ENCODE data around the gene TNXB. TPM values are rescaled to one million over a fixed set of nuclear protein-coding genes. Genes with fewer than 3 reads are reported as not detected.
A peak's percentile ranks its signal among the peaks of the same experiment; 100 is the strongest.

Gene TNXB
- total RNA-seq, 1 experiment from 2014 or later: 3.0 TPM

- intact Hi-C loops (cut with micrococcal nuclease): no loop called here
- Mint-ChIP-seq H3K27me3 (ENCODE audit: insufficient read depth, unreplicated experiment) (no peaks in the 10 kb centered on the region), H3K4me3 (ENCODE audit: unreplicated experiment) (peak within 1 kb of the TSS; percentile 99), H3K36me3 (ENCODE audit: insufficient read depth, unreplicated experiment) (peaks cover 44% of the 10 kb centered on the region), H3K27ac (ENCODE audit: low read depth, unreplicated experiment) (peak within 1 kb of the TSS; percentile 96), H3K4me1 (ENCODE audit: insufficient read depth, unreplicated experiment) (peaks cover 26% of the 10 kb centered on the region), H3K9me3 (ENCODE audit: unreplicated experiment) (no peaks in the 10 kb centered on the region)
- BruUV-seq (replicated peaks): TSS peak; percentile 29
- CTCF ChIA-PET: interaction anchor here (0.6 to 2.0 kb wide), 4 partner anchors 9 to 80 kb away, joined by 3 to 9 read pairs (median 7); no protein-coding TSS in a partner anchor
- DNase-seq (ENCODE audit: unreplicated experiment): peak; percentile 99
- POLR2A ChIA-PET: interaction anchor here (0.5 to 5.1 kb wide), 25 partner anchors 10 to 1196 kb away, joined by 3 to 100 read pairs (median 4); partner anchors contain the start of genes AGPAT1, BAG6, DXO and NEU1
- TF ChIP-seq CTCF (IDR thresholded peaks at IDR 0.05; ENCODE audit: unreplicated experiment): no peak
Observed at GRCh38 chr6:32127717-32128592, 18.8 kb upstream of the TNXB start, which contains the start of gene ATF6B. Gene ATF6B, minus strand, starts transcription at chr6:32128246. Its CDS starts 39 bp downstream, at chr6:32128207.

GRCh38 chr6:32127409-32127716, 18.2 kb upstream of the TNXB start:
- intact Hi-C loops (cut with micrococcal nuclease): no loop called here
- no TSS peak for BruUV-seq (replicated peaks)
- no peaks in the 10 kb centered on the region for H3K9me3 Mint-ChIP-seq (ENCODE audit: unreplicated experiment)
- H3K36me3 Mint-ChIP-seq (ENCODE audit: insufficient read depth, unreplicated experiment): peaks cover 48% of the 10 kb centered on the region
- H3K27ac Mint-ChIP-seq (ENCODE audit: low read depth, unreplicated experiment): peak overlapping the region; percentile 96
- peak overlapping the region; percentile 99 for H3K4me3 Mint-ChIP-seq (ENCODE audit: unreplicated experiment)
- ChIA-PET POLR2A (interaction anchor here (0.5 to 5.1 kb wide), 13 partner anchors 10 to 666 kb away, joined by 3 to 100 read pairs (median 6); partner anchors contain the start of genes AGPAT1, BAG6, DXO and PBX2), CTCF (interaction anchor here (0.6 to 2.0 kb wide), 4 partner anchors 9 to 165 kb away, joined by 4 to 9 read pairs (median 6); no protein-coding TSS in a partner anchor)
- no peaks in the 10 kb centered on the region for H3K27me3 Mint-ChIP-seq (ENCODE audit: insufficient read depth, unreplicated experiment)
- peaks cover 26% of the 10 kb centered on the region for H3K4me1 Mint-ChIP-seq (ENCODE audit: insufficient read depth, unreplicated experiment)
- no peak for TF ChIP-seq CTCF (IDR thresholded peaks at IDR 0.05; ENCODE audit: unreplicated experiment)
- no peak for DNase-seq (ENCODE audit: unreplicated experiment)

- Mint-ChIP-seq H3K9me3 (ENCODE audit: unreplicated experiment) (no peaks in the 10 kb centered on the region), H3K4me1 (ENCODE audit: insufficient read depth, unreplicated experiment) (peaks cover 26% of the 10 kb centered on the region), H3K27ac (ENCODE audit: low read depth, unreplicated experiment) (peak overlapping the region; percentile 96), H3K36me3 (ENCODE audit: insufficient read depth, unreplicated experiment) (peaks cover 53% of the 10 kb centered on the region), H3K27me3 (ENCODE audit: insufficient read depth, unreplicated experiment) (no peaks in the 10 kb centered on the region), H3K4me3 (ENCODE audit: unreplicated experiment) (peak overlapping the region; percentile 99)
- CTCF ChIA-PET: interaction anchor here (0.6 to 2.0 kb wide), 4 partner anchors 8 to 165 kb away, joined by 4 to 9 read pairs (median 6); no protein-coding TSS in a partner anchor
- intact Hi-C loops (cut with micrococcal nuclease): no loop called here
- DNase-seq (ENCODE audit: unreplicated experiment): no peak
- POLR2A ChIA-PET: interaction anchor here (0.9 to 5.1 kb wide), 5 partner anchors 9 to 156 kb away, joined by 6 to 100 read pairs (median 23); partner anchors contain the start of genes AGPAT1, DXO and RNF5
- no peak for TF ChIP-seq CTCF (IDR thresholded peaks at IDR 0.05; ENCODE audit: unreplicated experiment)
- BruUV-seq (replicated peaks): no TSS peak
Observed at GRCh38 chr6:32126880-32127279, 17.7 kb upstream of the TNXB start.

- Mint-ChIP-seq H3K9me3 (ENCODE audit: unreplicated experiment) (no peaks in the 10 kb centered on the region), H3K36me3 (ENCODE audit: insufficient read depth, unreplicated experiment) (peaks cover 78% of the 10 kb centered on the region), H3K4me3 (ENCODE audit: unreplicated experiment) (no peak overlapping the region), H3K27ac (ENCODE audit: low read depth, unreplicated experiment) (peak overlapping the region; percentile 1), H3K4me1 (ENCODE audit: insufficient read depth, unreplicated experiment) (peaks cover 31% of the 10 kb centered on the region), H3K27me3 (ENCODE audit: insufficient read depth, unreplicated experiment) (no peaks in the 10 kb centered on the region)
- BruUV-seq (replicated peaks): no TSS peak
- no peak for DNase-seq (ENCODE audit: unreplicated experiment)
- intact Hi-C loops (cut with micrococcal nuclease): no loop called here
- ChIA-PET CTCF (interaction anchor here (0.6 kb wide), 1 partner anchor 453 kb away, joined by 3 read pairs; no protein-coding TSS in a partner anchor), POLR2A (no interaction called here)
- no peak for TF ChIP-seq CTCF (IDR thresholded peaks at IDR 0.05; ENCODE audit: unreplicated experiment)
Observed at GRCh38 chr6:32123681-32124080, 14.5 kb upstream of the TNXB start.
